GM12864 (cell line): ENCODE measurements around the gene C1QTNF9.
"Not testable (repeated sequence)": the region's sequence is repeated elsewhere in the genome, so short reads cannot be mapped to it uniquely, and the experiment has no call there.

Experiments
- DNase-seq: peaks from one replicate; pipeline ENCODE4 v3.0.0-alpha.2; 2011; ENCODE audit warnings: low read depth
- H3K4me3 ChIP-seq: 2 replicates; pipeline ENCODE4 v1.5.1; 2011; ENCODE audit warnings: mild to moderate bottlenecking, low read depth, low read length, control low read depth
- TF ChIP-seq, protein P1 (sequence below): IDR thresholded peaks from 2 replicates; pipeline ENCODE4 v1.5.1; 2011; ENCODE audit warnings: low read depth, mild to moderate bottlenecking, moderate library complexity, low read length, control low read depth, inconsistent platforms; ENCODE audit errors: missing control alignments

The C1QTNF9 gene

DNA sequence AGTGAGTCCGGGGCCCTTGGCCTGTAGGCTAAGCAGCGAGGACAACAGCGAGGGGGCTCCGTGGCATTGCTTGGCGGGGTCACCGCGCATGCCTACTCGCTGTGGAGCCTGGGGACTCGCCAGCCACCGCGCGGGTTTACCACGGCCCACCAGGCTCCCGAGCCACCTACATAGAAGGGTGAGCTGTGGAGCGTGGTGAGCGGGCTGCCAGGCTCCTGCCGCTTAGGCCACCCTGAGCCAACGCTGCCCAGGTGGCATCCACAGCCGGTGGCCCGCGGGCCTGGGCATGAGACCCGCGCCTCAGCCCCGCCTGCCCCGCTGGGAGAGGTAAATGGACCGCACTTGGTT is 31.2 kb downstream of the C1QTNF9 start:
- DNase-seq: no peak
- H3K4me3 ChIP-seq: no peak overlapping the region
- TF ChIP-seq, protein P1, sequence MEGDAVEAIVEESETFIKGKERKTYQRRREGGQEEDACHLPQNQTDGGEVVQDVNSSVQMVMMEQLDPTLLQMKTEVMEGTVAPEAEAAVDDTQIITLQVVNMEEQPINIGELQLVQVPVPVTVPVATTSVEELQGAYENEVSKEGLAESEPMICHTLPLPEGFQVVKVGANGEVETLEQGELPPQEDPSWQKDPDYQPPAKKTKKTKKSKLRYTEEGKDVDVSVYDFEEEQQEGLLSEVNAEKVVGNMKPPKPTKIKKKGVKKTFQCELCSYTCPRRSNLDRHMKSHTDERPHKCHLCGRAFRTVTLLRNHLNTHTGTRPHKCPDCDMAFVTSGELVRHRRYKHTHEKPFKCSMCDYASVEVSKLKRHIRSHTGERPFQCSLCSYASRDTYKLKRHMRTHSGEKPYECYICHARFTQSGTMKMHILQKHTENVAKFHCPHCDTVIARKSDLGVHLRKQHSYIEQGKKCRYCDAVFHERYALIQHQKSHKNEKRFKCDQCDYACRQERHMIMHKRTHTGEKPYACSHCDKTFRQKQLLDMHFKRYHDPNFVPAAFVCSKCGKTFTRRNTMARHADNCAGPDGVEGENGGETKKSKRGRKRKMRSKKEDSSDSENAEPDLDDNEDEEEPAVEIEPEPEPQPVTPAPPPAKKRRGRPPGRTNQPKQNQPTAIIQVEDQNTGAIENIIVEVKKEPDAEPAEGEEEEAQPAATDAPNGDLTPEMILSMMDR: no peak

DNA sequence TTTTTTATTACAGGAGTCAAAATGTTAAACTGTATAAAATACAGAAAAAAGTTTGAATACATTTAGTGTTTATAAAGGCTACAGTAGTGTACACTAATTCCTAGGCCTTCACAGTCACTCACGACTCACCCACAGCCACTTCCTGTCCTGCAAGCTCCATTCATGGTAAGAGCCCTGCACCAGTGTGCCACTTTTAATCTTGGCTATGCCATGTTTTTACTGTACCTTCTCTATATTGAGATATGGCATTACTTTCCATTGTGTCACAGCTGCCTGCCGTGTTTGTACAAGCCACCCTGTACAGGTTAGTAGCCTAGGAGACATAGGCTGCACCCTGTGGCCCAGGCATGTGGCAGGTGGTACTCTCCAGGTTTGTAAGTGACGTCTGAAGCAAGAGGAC is 32.1 kb downstream of the C1QTNF9 start:
- H3K4me3 ChIP-seq: no peak overlapping the region
- no peak for DNase-seq
- TF ChIP-seq, protein P1: no peak

DNA sequence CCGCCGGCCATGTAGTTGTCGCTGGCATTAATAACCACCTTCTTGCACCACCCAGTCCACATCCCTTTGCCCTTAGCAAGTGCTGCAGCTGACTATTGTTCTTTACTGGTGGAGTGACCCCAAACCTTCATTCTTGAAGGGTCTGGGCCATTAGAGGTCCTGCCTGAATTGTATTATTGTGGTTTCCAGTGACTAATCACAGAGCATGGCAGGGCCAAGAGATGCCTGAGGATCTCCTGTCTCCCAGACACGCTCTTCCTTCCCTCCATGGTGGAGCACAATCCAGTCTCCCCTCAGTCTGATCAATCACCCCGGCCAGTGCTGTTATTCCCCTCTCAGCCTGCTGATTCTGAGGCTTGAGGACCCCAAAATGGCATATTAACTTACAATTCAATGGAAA is 39.0 kb downstream of the C1QTNF9 start:
- no peak overlapping the region for H3K4me3 ChIP-seq
- DNase-seq: no peak
- TF ChIP-seq, protein P1: no peak

DNA sequence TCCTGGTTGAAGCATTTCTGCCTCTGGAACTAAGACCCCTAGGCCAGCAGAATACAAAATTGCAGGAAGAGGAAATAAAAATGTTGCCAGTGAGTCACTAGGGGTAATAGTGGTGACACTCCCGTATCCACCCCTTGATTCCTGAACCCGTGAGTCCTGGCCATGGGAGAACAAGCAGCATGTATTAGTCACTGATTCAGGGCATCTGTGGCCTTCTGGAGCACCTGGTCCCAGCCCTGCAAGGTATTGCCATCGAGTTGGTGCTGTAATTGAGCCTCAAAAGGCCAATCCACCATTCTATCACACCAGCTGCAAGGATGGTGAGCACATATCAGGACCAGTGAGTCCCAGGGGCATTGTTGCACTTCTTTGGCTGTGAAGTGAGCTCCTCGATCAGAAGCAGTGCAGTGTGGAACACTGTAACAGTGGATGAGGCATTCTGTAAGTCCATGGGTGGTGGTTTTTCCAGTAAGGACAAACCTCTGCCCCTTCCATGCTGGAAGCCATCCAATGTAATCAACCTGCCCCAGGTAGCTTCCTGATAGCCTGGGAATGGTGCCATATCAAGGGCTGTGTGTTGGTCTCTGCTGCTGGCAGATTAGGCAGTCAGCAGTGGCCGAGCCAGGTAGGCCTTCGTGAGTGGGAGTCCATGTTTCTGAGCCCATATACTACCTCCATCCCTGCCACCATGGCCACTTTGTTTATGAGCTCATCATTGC is 39.6 kb downstream of the C1QTNF9 start:
- H3K4me3 ChIP-seq: no peak overlapping the region
- DNase-seq: no peak
- TF ChIP-seq, protein P1: no peak

DNA sequence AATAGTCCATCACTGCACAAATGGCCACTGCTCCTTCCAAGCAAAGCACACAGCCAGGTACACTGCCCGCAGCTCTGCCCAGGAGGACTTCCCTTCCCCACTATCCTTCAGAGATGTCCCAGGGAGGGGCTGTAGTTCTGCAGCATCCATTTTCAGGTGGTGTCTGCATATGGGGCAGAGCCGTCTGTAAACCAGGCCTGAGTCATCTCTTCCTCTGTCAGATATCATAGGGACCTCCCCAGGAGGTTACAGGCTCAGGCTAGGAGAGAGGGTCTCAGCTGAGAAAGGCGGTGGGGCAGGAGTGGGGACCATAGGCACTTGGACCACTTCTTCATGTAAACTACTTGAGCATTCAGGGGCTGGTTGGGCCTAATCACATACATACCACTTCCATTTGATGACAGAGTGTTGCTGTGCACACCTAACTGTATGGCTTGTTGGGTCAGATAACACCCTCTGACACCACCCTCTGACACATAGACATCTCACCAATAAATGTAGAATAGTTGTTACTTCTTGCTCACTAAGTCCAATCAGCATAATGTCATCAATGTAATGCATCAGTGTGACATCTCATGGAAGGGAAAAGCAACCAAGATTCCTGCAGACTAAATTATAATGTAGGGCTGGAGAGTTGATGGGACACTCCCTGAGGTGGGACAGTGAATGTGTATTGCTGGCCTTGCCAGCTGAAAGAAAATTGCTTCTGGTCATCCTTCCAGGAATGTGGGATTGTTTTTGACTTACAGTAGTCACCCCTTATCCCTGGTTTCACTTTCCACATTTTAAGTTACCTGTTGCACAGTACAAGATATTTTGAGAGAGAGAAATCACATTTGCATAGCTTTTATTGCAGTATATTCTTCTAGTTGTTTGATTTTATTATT is 40.6 kb downstream of the C1QTNF9 start:
- not testable (repeated sequence) for H3K4me3 ChIP-seq

DNA sequence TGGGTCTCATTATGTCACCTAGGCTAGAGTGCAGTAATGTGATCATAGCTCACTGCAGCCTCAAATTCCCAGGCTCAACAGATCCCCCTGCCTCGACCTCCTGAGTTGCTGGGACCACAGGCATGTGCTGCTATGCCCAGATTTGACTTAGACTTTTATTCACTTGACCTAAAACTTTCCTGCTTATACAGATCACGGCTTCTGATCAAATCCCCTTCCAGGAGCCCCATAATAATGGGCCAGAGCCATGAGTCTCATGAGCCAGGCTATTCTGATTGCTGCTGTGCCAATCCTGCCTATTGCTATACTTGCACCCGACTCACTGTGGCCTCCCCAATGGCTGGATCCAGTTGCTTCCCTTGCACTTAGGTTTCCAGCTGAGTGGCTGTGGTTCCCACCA is 42.0 kb downstream of the C1QTNF9 start:
- H3K4me3 ChIP-seq: no peak overlapping the region
- no peak for DNase-seq
- TF ChIP-seq, protein P1: no peak

More for the DNA sequence above, 40.6 kb downstream of the C1QTNF9 start:
- not testable (repeated sequence) for DNase-seq

DNA sequence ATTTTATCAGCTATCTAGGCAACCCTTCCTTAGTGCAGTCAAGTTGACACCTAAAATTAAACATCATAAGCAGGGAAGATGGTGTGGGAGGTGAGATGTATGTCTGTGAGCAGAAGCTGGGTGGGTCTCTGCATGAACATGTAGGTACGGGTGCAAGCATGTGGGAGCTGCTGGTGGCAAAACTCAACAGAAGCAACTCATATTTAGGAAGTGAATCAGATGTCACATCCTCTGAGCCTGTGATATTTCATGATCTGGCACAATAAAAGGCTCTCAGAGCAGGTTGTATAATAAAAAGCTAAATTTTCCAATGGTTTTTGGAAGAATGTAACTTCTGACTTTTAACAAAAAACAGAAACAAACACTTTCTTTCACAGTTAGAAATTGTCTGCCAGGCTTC is 44.4 kb downstream of the C1QTNF9 start:
- DNase-seq: no peak
- H3K4me3 ChIP-seq: no peak overlapping the region
- TF ChIP-seq, protein P1: no peak
